A549 (cell line): ENCODE measurements around the gene ZMYND8.

ENCODE experiments used
- CBX8 ChIP-seq: fragments of 200-600 bp; sonication (generic); IDR thresholded peaks from 2 replicates; pipeline ENCODE4 v1.6.1; 2016
- POLR2A ChIP-seq: IDR thresholded peaks from 2 replicates; pipeline ENCODE4 v1.6.1; 2012; ENCODE audit warnings: mild to moderate bottlenecking, low read length
- SMC3 ChIP-seq: fragments of >200 bp; sonication (Bioruptor Twin); formaldehyde crosslinking; IDR thresholded peaks from 3 replicates; pipeline ENCODE4 v1.6.1; 2018; ENCODE audit warnings: inconsistent platforms
- TF ChIP-seq, protein P1 (sequence below): fragments of >200 bp; sonication (Bioruptor Twin); formaldehyde crosslinking; IDR thresholded peaks from 3 replicates; pipeline ENCODE4 v1.5.1; 2016
- TF ChIP-seq, protein P2 (sequence below): fragments of 250-450 bp; sonication (Bioruptor Pico); IDR thresholded peaks from 2 replicates; pipeline ENCODE4 v1.5.0; 2020; ENCODE audit warnings: low read depth, mild to moderate bottlenecking, moderate library complexity

GRCh38 chr20:47208534-47209174, 147.8 kb downstream of the ZMYND8 start:
- no peak for TF ChIP-seq POLR2A
- TF ChIP-seq, protein P1, sequence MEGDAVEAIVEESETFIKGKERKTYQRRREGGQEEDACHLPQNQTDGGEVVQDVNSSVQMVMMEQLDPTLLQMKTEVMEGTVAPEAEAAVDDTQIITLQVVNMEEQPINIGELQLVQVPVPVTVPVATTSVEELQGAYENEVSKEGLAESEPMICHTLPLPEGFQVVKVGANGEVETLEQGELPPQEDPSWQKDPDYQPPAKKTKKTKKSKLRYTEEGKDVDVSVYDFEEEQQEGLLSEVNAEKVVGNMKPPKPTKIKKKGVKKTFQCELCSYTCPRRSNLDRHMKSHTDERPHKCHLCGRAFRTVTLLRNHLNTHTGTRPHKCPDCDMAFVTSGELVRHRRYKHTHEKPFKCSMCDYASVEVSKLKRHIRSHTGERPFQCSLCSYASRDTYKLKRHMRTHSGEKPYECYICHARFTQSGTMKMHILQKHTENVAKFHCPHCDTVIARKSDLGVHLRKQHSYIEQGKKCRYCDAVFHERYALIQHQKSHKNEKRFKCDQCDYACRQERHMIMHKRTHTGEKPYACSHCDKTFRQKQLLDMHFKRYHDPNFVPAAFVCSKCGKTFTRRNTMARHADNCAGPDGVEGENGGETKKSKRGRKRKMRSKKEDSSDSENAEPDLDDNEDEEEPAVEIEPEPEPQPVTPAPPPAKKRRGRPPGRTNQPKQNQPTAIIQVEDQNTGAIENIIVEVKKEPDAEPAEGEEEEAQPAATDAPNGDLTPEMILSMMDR = no peak
- no peak for TF ChIP-seq SMC3
- TF ChIP-seq, protein P2, sequence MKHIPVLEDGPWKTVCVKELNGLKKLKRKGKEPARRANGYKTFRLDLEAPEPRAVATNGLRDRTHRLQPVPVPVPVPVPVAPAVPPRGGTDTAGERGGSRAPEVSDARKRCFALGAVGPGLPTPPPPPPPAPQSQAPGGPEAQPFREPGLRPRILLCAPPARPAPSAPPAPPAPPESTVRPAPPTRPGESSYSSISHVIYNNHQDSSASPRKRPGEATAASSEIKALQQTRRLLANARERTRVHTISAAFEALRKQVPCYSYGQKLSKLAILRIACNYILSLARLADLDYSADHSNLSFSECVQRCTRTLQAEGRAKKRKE (CRISPR knock-in tag) = no peak
- no peak for TF ChIP-seq CBX8
